Measurements from ENCODE around the gene PRKN.

DNA sequence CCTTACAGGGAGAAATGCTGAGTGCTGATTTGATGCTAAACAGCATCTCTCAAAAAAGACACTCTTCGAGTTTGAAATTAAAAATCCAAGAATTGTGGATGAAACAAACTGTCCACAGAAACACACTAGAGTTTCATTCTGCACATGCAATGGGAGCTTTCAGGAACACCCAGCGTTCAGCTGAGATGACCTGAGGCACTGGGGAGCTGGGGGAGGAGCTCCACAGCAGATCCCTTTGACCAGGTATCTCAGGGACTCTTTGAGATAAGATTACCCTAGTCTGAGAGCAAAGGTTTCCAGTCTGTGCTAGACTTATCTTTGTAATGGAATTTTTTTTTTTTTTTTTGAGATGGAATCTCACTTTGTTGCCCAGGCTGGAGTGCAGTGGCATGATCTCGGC, 1382.9 kb downstream of the PRKN start:
- TF ChIP-seq, protein P1, sequence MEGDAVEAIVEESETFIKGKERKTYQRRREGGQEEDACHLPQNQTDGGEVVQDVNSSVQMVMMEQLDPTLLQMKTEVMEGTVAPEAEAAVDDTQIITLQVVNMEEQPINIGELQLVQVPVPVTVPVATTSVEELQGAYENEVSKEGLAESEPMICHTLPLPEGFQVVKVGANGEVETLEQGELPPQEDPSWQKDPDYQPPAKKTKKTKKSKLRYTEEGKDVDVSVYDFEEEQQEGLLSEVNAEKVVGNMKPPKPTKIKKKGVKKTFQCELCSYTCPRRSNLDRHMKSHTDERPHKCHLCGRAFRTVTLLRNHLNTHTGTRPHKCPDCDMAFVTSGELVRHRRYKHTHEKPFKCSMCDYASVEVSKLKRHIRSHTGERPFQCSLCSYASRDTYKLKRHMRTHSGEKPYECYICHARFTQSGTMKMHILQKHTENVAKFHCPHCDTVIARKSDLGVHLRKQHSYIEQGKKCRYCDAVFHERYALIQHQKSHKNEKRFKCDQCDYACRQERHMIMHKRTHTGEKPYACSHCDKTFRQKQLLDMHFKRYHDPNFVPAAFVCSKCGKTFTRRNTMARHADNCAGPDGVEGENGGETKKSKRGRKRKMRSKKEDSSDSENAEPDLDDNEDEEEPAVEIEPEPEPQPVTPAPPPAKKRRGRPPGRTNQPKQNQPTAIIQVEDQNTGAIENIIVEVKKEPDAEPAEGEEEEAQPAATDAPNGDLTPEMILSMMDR (IDR thresholded peaks at IDR 0.05; ENCODE audit: low read depth, low read length) = no peak
- TF ChIP-seq EZH2phosphoT487 (IDR thresholded peaks at IDR 0.05; ENCODE audit: low read depth) = no peak

Data from OCI-LY3 (cell line).